ENCODE data around the gene CNOT10.
A peak's percentile ranks its signal among the peaks of the same experiment; 100 is the strongest.
"Not testable (repeated sequence)": the region's sequence is repeated elsewhere in the genome, so short reads cannot be mapped to it uniquely, and the experiment has no call there.

The CNOT10 gene

GRCh38 chr3:32778389-32778788 lies 93.4 kb downstream of the CNOT10 start:
- H3K36me3 ChIP-seq (ENCODE audit: control insufficient read depth, insufficient read depth, low read length) = peaks cover 2% of the 10 kb centered on the region
- H3K27me3 ChIP-seq (ENCODE audit: control insufficient read depth, insufficient read depth, low read length) = no peaks in the 10 kb centered on the region
- H3K9me3 ChIP-seq (ENCODE audit: control insufficient read depth, insufficient read depth, low read length) = no peaks in the 10 kb centered on the region
- H3K4me3 ChIP-seq (ENCODE audit: low read depth, low read length) = no peak overlapping the region
- peaks cover 18% of the 10 kb centered on the region for H3K4me1 ChIP-seq (ENCODE audit: control insufficient read depth, insufficient read depth, low read length)
- H3K9ac ChIP-seq (ENCODE audit: low read depth, low read length) = no peak overlapping the region

- no peaks in the 10 kb centered on the region for H3K27me3 ChIP-seq (ENCODE audit: control insufficient read depth, insufficient read depth, low read length)
- no peak overlapping the region for H3K4me3 ChIP-seq (ENCODE audit: low read depth, low read length)
- H3K4me1 ChIP-seq (ENCODE audit: control insufficient read depth, insufficient read depth, low read length) = peaks cover 18% of the 10 kb centered on the region
- no peaks in the 10 kb centered on the region for H3K9me3 ChIP-seq (ENCODE audit: control insufficient read depth, insufficient read depth, low read length)
- peak overlapping the region; percentile 13 for H3K9ac ChIP-seq (ENCODE audit: low read depth, low read length)
- no peaks in the 10 kb centered on the region for H3K36me3 ChIP-seq (ENCODE audit: control insufficient read depth, insufficient read depth, low read length)
Measured at GRCh38 chr3:32780071-32780734, 95.2 kb downstream of the CNOT10 start.

GRCh38 chr3:32780735-32781210 lies 95.8 kb downstream of the CNOT10 start:
- no peaks in the 10 kb centered on the region for H3K36me3 ChIP-seq (ENCODE audit: control insufficient read depth, insufficient read depth, low read length)
- H3K4me1 ChIP-seq (ENCODE audit: control insufficient read depth, insufficient read depth, low read length) = peaks cover 18% of the 10 kb centered on the region
- peak overlapping the region; percentile 91 for H3K9ac ChIP-seq (ENCODE audit: low read depth, low read length)
- no peaks in the 10 kb centered on the region for H3K9me3 ChIP-seq (ENCODE audit: control insufficient read depth, insufficient read depth, low read length)
- no peaks in the 10 kb centered on the region for H3K27me3 ChIP-seq (ENCODE audit: control insufficient read depth, insufficient read depth, low read length)
- peak overlapping the region; percentile 84 for H3K4me3 ChIP-seq (ENCODE audit: low read depth, low read length)

- Histone ChIP-seq H3K36me3 (ENCODE audit: control insufficient read depth, insufficient read depth, low read length) (no peaks in the 10 kb centered on the region), H3K4me1 (ENCODE audit: control insufficient read depth, insufficient read depth, low read length) (peaks cover 18% of the 10 kb centered on the region), H3K4me3 (ENCODE audit: low read depth, low read length) (peak overlapping the region; percentile 84), H3K27me3 (ENCODE audit: control insufficient read depth, insufficient read depth, low read length) (no peaks in the 10 kb centered on the region), H3K9me3 (ENCODE audit: control insufficient read depth, insufficient read depth, low read length) (no peaks in the 10 kb centered on the region), H3K9ac (ENCODE audit: low read depth, low read length) (peak overlapping the region; percentile 91)
Measured at GRCh38 chr3:32781211-32781968, 96.4 kb downstream of the CNOT10 start.

GRCh38 chr3:32781969-32782270 lies 96.9 kb downstream of the CNOT10 start:
- H3K4me1 ChIP-seq (ENCODE audit: control insufficient read depth, insufficient read depth, low read length) = peaks cover 18% of the 10 kb centered on the region
- H3K4me3 ChIP-seq (ENCODE audit: low read depth, low read length) = peak overlapping the region; percentile 84
- H3K9me3 ChIP-seq (ENCODE audit: control insufficient read depth, insufficient read depth, low read length); H3K27me3 ChIP-seq (ENCODE audit: control insufficient read depth, insufficient read depth, low read length); H3K36me3 ChIP-seq (ENCODE audit: control insufficient read depth, insufficient read depth, low read length): not testable (repeated sequence)
- H3K9ac ChIP-seq (ENCODE audit: low read depth, low read length) = peak overlapping the region; percentile 37

GRCh38 chr3:32782407-32782806 lies 97.4 kb downstream of the CNOT10 start:
- H3K9ac ChIP-seq (ENCODE audit: low read depth, low read length) = no peak overlapping the region

GRCh38 chr3:32791833-32792232 lies 106.8 kb downstream of the CNOT10 start:
- peaks cover 2% of the 10 kb centered on the region for H3K36me3 ChIP-seq (ENCODE audit: control insufficient read depth, insufficient read depth, low read length)
- H3K9ac ChIP-seq (ENCODE audit: low read depth, low read length) = no peak overlapping the region
- no peaks in the 10 kb centered on the region for H3K27me3 ChIP-seq (ENCODE audit: control insufficient read depth, insufficient read depth, low read length)
- no peaks in the 10 kb centered on the region for H3K9me3 ChIP-seq (ENCODE audit: control insufficient read depth, insufficient read depth, low read length)
- H3K4me1 ChIP-seq (ENCODE audit: control insufficient read depth, insufficient read depth, low read length) = no peaks in the 10 kb centered on the region
- no peak overlapping the region for H3K4me3 ChIP-seq (ENCODE audit: low read depth, low read length)

More at GRCh38 chr3:32782407-32782806, 97.4 kb downstream of the CNOT10 start:
- peaks cover 18% of the 10 kb centered on the region for H3K4me1 ChIP-seq (ENCODE audit: control insufficient read depth, insufficient read depth, low read length)
- no peaks in the 10 kb centered on the region for H3K9me3 ChIP-seq (ENCODE audit: control insufficient read depth, insufficient read depth, low read length)
- peak overlapping the region; percentile 84 for H3K4me3 ChIP-seq (ENCODE audit: low read depth, low read length)
- no peaks in the 10 kb centered on the region for H3K36me3 ChIP-seq (ENCODE audit: control insufficient read depth, insufficient read depth, low read length)
- no peaks in the 10 kb centered on the region for H3K27me3 ChIP-seq (ENCODE audit: control insufficient read depth, insufficient read depth, low read length)

GRCh38 chr3:32794487-32795308 lies 109.7 kb downstream of the CNOT10 start:
- Histone ChIP-seq H3K27me3 (ENCODE audit: control insufficient read depth, insufficient read depth, low read length) (no peaks in the 10 kb centered on the region), H3K9ac (ENCODE audit: low read depth, low read length) (no peak overlapping the region), H3K4me1 (ENCODE audit: control insufficient read depth, insufficient read depth, low read length) (no peaks in the 10 kb centered on the region), H3K36me3 (ENCODE audit: control insufficient read depth, insufficient read depth, low read length) (peaks cover 2% of the 10 kb centered on the region), H3K9me3 (ENCODE audit: control insufficient read depth, insufficient read depth, low read length) (no peaks in the 10 kb centered on the region), H3K4me3 (ENCODE audit: low read depth, low read length) (no peak overlapping the region)

- not testable (repeated sequence) for H3K9ac ChIP-seq (ENCODE audit: low read depth, low read length); H3K4me1 ChIP-seq (ENCODE audit: control insufficient read depth, insufficient read depth, low read length); H3K36me3 ChIP-seq (ENCODE audit: control insufficient read depth, insufficient read depth, low read length); H3K4me3 ChIP-seq (ENCODE audit: low read depth, low read length); H3K9me3 ChIP-seq (ENCODE audit: control insufficient read depth, insufficient read depth, low read length); H3K27me3 ChIP-seq (ENCODE audit: control insufficient read depth, insufficient read depth, low read length)
Measured at GRCh38 chr3:32796384-32796950, 111.5 kb downstream of the CNOT10 start.

GRCh38 chr3:32797776-32798175 lies 112.8 kb downstream of the CNOT10 start:
- Histone ChIP-seq H3K9me3 (ENCODE audit: control insufficient read depth, insufficient read depth, low read length) (no peaks in the 10 kb centered on the region), H3K27me3 (ENCODE audit: control insufficient read depth, insufficient read depth, low read length) (no peaks in the 10 kb centered on the region), H3K9ac (ENCODE audit: low read depth, low read length) (no peak overlapping the region), H3K4me1 (ENCODE audit: control insufficient read depth, insufficient read depth, low read length) (peaks cover 6% of the 10 kb centered on the region), H3K36me3 (ENCODE audit: control insufficient read depth, insufficient read depth, low read length) (peaks cover 2% of the 10 kb centered on the region), H3K4me3 (ENCODE audit: low read depth, low read length) (no peak overlapping the region)

- H3K4me1 ChIP-seq (ENCODE audit: control insufficient read depth, insufficient read depth, low read length); H3K36me3 ChIP-seq (ENCODE audit: control insufficient read depth, insufficient read depth, low read length); H3K4me3 ChIP-seq (ENCODE audit: low read depth, low read length); H3K9me3 ChIP-seq (ENCODE audit: control insufficient read depth, insufficient read depth, low read length); H3K9ac ChIP-seq (ENCODE audit: low read depth, low read length); H3K27me3 ChIP-seq (ENCODE audit: control insufficient read depth, insufficient read depth, low read length): not testable (repeated sequence)
Measured at GRCh38 chr3:32801440-32801839, 116.5 kb downstream of the CNOT10 start.
